ENCODE measurements around the gene POC1A.

POC1A gene

GRCh38 chr3:52150357-52150756 is 3.9 kb downstream of the POC1A start:
- no peak for DNase-seq

- DNase-seq = no peak
Observed at GRCh38 chr3:52149726-52150125, 4.5 kb downstream of the POC1A start.

- no peak for DNase-seq
Observed at GRCh38 chr3:52149021-52149420, 5.2 kb downstream of the POC1A start.

GRCh38 chr3:52147804-52148203 is 6.4 kb downstream of the POC1A start:
- no peak for DNase-seq

- no peak for DNase-seq
Observed at GRCh38 chr3:52146811-52147210, 7.4 kb downstream of the POC1A start.

- DNase-seq = no peak
Observed at GRCh38 chr3:52146189-52146588, 8.0 kb downstream of the POC1A start.

GRCh38 chr3:52145736-52146110 is 8.5 kb downstream of the POC1A start:
- no peak for DNase-seq

GRCh38 chr3:52144796-52145735 is 9.2 kb downstream of the POC1A start:
- no peak for DNase-seq

GRCh38 chr3:52144034-52144795 is 10.0 kb downstream of the POC1A start:
- DNase-seq = peak; percentile 29

GRCh38 chr3:52143616-52144015 is 10.6 kb downstream of the POC1A start:
- no peak for DNase-seq

GRCh38 chr3:52143156-52143555 is 11.1 kb downstream of the POC1A start:
- DNase-seq = no peak

- no peak for DNase-seq
Observed at GRCh38 chr3:52141751-52142150, 12.5 kb downstream of the POC1A start.

- DNase-seq = no peak
Observed at GRCh38 chr3:52140769-52141168, 13.5 kb downstream of the POC1A start.

GRCh38 chr3:52140000-52140399 is 14.2 kb downstream of the POC1A start:
- no peak for DNase-seq

GRCh38 chr3:52137311-52137710 is 16.9 kb downstream of the POC1A start:
- no peak for DNase-seq

GRCh38 chr3:52136513-52136912 is 17.7 kb downstream of the POC1A start:
- DNase-seq = no peak

GRCh38 chr3:52135332-52135731 is 18.9 kb downstream of the POC1A start:
- DNase-seq = no peak

- no peak for DNase-seq
Observed at GRCh38 chr3:52134761-52135160, 19.5 kb downstream of the POC1A start.

- DNase-seq = no peak
Observed at GRCh38 chr3:52132930-52133329, 21.3 kb downstream of the POC1A start.

- DNase-seq = no peak
Observed at GRCh38 chr3:52132041-52132440, 22.2 kb downstream of the POC1A start.

- DNase-seq = no peak
Observed at GRCh38 chr3:52130966-52131622, 23.1 kb downstream of the POC1A start.

- no peak for DNase-seq
Observed at GRCh38 chr3:52128118-52128683, 26.0 kb downstream of the POC1A start.

- DNase-seq = no peak
Observed at GRCh38 chr3:52126500-52126899, 27.7 kb downstream of the POC1A start.

Measured in NCI-H1105 (cell line).